Activated CD8-positive, alpha-beta memory T cell treated with anti-CD3 and anti-CD28 coated beads for 36 hours (primary cell): ENCODE data around the gene SYNPO. TPM values are rescaled to one million over a fixed set of nuclear protein-coding genes. Genes with fewer than 3 reads are reported as not detected.

Source experiments
- total RNA-seq, 2 experiments: library from RNA; stranded (reverse); gene quantifications; one replicate each; pipeline ENCODE4 v1.2.3, GENCODE V29; 2021

SYNPO gene
- total RNA-seq, 2 experiments from 2014 or later: 0.04 TPM; not detected in 1

Other genes starting within 250 kb of the SYNPO start
- gene CD74, start 227.8 kb upstream of the SYNPO start, total RNA-seq: 100 to 1,000 TPM; 253 to 265 TPM
- 1,000 to 10,000 TPM; 2,762 to 2,830 TPM for gene RPS14, start 190.9 kb upstream of the SYNPO start, total RNA-seq
- 1 to 10 TPM; 3.2 to 4.8 TPM for gene NDST1, start 132.5 kb upstream of the SYNPO start, total RNA-seq
- gene MYOZ3, start 20.6 kb downstream of the SYNPO start, total RNA-seq: under 1 TPM in 1 of 2 experiments, not detected in 1; 0.06 TPM
- 10 to 100 TPM; 67.9 to 69.3 TPM for gene RBM22, start 60.4 kb downstream of the SYNPO start, total RNA-seq
- gene DCTN4, start 118.4 kb downstream of the SYNPO start, total RNA-seq: 10 to 100 TPM; 30.6 to 32.9 TPM
- 10 to 100 TPM; 11.2 to 12.3 TPM for gene SMIM3, start 138.1 kb downstream of the SYNPO start, total RNA-seq
- gene IRGM, start 205.9 kb downstream of the SYNPO start, total RNA-seq: 1 to 10 TPM; 1.3 to 1.7 TPM